HK-2 (cell line): Measurements from ENCODE around the gene EVC2.
"Not testable (repeated sequence)": the region's sequence is repeated elsewhere in the genome, so short reads cannot be mapped to it uniquely, and the experiment has no call there.

ENCODE experiments used
- DNase-seq: peaks from one replicate; pipeline ENCODE4 v3.0.0-alpha.2; 2018; ENCODE audit not compliant: unreplicated experiment

EVC2 gene

DNA sequence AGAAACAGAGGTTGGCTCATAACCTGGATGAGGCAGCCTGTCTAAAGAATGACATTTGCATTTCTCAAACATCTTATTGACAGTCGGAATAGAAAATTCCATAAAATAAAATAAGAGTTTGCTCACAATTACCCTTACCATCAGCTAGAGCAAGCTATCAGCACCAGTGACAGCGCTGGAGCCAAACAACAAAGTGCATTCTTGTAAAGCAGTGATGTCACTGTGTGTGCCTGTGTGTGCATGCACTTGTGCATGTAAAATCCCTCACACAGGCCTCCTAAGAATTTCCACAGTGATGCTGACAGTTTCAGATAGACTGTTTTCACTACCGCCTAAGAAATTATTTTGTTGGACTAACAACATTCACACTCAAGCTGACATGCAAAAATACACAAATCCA lies 77.6 kb downstream of the EVC2 start:
- no peak for DNase-seq

DNA sequence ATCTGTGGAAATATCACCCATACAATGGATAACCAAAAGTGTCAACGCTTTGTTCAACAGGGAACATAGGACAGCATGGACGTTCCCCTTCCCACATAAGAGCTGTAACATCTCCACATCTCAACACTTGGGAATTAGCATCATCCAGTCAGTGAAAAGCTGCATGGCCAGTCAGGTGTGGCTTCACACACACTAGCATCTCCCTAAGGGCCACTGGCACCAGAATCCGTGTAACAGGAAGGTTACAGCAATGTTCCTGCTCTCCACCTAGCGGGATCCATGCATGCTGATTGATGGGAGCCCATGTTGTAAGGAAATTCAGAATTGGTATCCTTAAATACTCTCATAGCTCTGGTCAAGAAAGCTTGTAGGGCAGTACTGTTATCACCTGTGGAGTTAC lies 78.8 kb downstream of the EVC2 start:
- DNase-seq = no peak

DNA sequence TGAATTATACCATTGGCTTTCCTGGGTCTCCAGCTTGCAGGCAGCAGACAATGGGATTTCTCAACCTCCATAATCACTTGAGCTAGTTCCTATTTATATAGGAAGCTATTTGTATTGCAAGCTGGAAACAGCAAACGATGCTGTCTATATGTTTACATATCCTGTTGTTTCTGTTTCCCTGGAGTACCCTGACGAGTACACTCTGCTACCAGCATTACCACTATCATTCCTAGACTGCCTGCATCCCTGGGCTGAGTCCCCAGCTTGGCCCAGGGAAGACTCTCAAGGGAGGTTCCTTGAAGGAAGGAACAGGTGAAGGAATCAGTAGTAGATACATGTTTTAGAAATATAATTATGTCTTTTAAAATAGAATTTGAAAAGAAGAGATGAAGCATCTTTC lies 81.4 kb downstream of the EVC2 start:
- no peak for DNase-seq

DNA sequence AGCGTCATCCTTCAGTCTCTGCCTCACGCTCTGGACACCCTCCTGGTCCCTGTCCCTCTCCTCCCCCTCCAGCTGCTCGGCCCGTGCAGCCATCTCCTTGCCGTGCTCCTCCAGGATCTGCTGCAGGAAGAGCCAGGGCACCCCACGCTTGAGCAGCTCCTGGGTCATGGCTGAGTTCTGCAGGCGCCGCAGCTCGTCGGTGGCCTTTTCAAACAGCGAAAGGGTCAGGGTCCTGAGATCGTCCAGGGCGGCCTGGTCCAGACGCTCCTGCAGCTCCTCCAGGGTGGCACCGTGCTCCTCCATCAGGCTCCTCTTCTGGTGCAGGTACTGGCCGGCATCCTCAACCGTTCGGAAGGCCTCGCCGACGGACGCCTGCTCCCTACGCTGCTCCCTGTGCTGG lies 85.8 kb downstream of the EVC2 start:
- DNase-seq = no peak

DNA sequence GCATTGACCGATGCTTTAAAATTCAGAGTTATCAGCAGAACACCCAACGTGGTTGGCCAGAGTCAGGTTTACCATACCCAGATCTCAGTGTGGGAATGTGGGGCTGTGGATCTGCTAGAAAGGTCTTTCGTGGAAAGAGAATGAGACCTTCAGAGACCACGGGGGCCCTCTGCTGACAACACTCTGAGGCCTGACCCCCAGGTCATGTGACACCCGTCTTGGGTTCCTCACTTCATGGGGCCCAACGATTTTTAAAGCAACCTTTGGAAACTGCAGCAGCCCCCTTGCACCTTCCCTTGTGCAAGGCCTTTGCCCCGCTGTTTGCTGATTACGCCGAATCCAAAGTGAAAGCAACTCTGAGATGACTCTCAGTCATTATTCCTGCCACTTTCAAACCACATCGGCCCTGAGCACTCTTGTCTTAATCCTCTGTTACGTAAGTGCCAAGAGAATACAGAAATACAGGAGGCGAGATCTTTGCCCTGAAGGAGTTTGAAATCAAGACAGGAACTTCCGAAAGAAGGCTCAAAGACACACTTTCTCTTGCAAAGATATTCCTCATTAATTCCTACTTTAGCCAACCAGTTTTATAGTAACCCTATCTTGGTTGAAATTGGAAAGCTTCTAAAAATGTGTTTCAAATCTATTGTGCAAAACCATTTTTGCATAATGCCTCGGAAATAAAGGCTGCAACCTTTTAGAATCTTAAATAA lies 88.3 kb downstream of the EVC2 start:
- no peak for DNase-seq

DNA sequence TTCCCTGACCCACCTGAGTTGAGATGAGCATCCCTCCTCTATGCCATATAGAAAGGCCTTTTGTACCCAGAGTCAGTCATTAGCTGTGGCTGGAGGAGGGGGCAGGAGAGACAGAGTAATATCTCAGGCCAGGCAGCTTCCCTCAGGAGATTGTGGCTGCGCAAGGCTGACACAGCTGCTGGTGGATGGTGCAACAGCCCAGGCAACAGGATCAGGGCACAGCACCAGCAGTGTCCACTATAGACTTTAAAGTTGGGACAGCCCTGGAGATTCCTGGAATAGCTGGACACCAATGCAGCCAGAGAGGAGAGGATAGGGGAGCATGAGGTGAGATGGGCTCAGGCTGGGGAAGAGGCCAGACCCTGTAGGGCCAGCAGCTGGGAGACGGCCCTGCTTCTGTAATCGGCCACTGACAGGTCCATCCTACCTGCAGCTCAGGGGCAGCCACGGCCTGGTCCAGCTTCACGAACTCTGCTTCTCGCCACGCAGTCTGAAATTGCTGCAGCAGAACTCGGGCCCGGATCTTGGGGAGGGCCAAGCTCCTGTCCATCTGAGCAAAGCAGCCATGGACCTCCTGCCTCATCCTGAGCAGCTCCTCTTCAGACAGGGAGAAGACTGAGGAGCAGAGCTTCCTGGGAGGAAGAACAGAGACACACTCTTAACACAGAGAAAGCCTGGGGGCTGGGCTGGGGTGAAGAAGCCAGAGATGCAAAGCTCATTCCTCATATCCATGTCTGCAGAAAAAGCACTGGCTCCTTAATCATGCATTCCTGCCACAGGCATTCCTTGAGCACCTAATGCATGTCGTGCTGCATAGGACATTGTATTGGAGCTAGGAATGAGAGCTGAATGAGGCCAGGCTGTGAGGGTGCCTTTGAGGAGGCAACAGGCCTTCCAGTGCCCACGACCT lies 90.1 kb downstream of the EVC2 start:
- DNase-seq = no peak

DNA sequence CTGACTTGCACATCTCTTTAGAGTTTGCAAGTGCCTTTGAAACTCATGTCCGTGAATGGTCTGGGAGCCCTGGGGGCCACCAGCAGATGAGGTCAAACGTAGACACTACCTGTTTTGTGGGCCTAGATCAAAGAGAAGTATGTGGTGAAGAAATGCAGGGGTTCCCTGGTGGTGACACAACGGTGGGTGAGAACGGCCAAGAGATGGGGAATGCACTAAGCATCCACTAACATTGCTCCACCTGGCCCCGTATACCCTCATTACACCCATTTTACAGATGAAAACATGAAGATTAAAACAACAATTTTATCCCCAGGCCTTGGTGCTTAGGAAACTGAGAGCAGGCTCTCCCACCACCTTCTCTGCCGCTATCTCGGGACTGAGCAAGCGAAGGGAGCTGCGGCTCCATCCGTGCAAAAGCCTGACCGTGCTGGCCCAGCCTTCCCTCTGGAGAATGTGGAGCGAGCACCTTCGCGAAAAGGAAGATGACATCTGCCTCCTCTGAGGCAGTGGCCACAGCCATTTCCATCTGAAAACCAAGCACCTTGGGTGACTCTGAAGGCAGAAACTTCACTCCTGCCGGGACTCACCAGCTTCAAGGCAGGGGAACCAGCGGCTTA lies 91.9 kb downstream of the EVC2 start:
- no peak for DNase-seq

DNA sequence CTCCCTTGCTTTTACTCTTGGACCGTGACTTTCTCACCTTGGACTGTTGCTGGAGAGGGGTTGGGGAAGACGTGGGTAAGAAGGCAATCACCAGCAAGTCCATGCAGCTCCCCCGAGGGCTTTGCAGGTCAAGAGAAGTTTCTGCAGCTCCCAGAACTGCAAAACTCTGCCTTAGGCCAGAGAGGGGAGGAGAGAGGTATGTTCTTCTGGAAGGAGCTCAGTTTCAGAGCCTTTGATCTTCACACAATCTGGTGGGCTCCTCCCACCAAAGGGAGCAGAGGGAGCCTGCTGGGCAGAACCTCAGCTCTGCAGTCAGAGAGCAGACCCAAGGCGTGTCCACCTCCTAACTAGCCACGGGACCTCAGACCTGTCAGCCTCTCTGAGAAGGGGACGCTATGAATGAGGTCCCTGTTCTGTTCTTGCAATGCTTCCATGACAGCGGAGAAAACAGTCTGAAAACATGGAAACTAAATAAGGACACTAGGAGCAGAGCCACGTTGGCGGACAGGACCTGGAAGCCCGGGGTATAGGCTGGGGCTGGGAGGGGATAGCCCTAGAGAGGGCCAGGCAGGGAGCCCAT lies 92.8 kb downstream of the EVC2 start:
- DNase-seq = no peak

DNA sequence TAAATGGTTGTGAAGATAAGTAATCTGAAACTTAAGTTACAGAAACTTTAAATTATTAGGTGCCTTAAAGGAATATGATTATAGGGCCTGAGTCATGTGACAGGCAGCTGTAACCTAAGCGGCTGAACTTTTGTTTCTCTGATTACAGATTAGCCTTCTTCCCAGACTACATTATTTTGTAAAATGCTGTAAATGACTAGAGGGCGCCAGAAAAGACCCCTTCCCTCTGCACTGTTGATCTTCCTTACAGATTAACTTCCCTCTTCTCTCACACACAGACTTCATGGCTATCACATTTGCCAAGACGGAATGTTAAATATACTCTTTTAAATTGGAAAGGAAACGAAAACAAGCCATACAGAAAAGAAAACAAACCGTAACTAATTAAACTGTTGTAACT lies 96.6 kb downstream of the EVC2 start:
- no peak for DNase-seq

DNA sequence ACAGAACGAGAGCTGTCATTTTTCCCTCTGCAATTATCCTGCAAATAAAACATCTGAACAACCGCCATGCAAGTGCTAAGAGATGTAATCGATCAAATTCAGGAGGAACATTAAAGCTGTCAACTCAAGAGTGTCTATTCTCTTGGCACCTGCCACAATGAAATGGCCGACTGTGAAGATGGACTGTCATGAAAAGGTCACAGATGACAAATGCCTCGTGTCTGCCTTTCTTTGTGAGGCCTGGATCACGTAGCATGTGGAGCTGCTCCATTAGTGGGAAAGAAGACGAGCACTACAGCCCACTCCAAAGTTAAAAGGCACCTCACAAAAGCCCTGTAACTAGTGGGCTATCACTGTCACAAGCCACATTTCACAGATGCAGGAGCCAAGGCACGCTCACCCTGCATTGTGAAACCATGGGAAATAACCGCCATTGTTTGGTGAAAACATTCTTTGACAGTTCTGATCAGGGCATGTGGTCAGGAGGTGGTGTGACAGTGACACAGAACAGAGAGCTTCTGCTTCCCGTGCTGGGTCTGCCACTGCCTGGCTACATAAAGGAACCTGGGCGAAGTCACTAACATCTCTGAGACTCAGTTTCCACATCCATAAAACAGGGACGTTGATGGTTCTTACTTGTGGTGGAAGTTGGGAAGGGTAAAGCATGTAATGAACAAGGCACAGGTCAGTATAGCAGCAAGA lies 98.9 kb downstream of the EVC2 start:
- DNase-seq = no peak

DNA sequence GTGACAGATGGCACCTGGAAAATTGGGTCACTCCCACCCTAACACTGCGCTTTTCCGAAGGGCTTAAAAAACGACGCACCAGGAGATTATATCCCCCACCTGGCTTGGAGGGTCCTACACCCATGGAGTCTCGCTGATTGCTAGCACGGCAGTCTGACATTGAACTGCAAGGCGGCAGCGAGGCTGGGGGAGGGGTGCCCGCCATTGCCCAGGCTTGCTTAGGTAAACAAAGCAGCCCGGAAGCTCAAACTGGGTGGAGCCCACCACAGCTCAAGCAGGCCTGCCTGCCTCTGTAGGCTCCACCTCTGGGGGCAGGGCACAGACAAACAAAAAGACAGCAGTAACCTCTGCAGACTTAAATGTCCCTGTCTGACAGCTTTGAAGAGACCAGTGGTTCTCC lies 114.5 kb downstream of the EVC2 start:
- DNase-seq = not testable (repeated sequence)

DNA sequence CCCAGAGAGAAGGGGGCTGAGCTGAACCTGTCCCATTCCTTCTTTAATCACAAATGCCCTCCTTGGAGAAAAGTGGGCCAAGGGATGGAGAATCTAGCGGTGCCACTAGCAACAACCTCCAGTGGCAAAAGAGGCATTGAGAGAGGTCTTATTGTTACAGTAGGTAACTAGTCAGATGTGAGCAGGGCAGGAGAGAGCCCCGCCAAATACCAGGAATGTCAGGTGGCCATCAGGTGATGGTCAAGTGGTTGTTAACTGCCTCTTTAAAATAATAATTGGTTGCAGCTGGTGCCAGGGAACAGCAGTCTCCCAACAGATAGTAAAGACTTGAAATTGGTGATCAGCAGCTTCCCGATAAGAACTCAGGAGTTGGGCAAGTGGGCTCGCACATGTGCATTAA lies 116.1 kb downstream of the EVC2 start:
- no peak for DNase-seq

DNA sequence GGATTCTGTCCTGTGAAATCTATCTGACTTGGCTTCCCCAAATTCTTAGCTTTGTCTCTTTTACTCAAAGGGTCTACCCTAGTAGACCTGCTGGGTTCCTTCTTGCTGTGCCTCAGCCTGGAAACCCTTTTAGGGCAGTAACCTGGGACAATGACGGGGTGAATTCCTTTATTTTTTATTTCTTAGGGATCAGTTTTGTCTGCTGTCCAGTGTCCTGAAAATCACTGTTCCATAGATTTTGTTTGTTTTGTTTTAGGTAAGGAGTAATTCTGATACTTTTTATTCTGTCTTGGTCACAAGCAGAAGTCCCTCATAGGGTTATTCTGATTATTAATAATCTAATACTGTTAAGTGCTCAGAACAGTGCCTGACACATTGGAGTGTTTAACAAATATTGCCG lies 118.9 kb downstream of the EVC2 start:
- no peak for DNase-seq

DNA sequence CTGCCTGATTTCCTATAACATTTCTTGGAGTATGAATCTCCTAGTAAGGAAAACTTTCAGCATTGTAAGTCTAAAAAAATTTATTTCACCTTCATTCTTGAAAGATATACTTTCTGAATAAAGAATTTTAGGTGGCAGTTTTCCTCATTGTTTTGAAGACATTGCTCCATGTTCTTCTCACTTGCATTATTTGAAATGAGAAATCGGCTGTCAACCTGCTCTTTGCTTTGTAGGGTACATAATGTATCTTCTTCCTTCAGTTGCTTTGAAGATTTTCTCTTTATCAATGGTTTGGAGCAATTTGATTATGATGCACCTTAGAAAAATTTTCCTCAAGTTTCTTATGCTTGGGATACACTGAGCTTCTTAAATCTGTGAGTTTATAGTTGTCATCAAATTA lies 120.3 kb downstream of the EVC2 start:
- DNase-seq = no peak

DNA sequence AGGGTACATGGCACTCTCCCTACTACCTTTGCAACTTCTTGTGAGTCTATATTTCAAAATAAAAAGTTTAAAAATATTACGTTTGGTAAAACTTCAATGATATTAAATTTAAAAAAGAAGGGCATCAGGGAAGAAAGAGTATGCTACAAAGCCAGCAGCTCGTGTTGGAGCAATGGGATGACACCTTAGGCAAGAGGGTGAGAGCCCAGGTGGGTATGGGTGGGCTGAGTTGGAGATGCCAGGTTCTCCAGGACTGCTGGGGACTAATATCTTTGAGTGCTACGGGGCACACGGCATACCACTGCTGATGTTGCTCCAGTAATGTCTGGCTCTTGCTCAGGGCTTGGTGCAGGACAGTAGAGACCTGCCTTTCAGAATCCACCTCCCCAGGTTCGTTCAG lies 132.4 kb downstream of the EVC2 start:
- DNase-seq = no peak

DNA sequence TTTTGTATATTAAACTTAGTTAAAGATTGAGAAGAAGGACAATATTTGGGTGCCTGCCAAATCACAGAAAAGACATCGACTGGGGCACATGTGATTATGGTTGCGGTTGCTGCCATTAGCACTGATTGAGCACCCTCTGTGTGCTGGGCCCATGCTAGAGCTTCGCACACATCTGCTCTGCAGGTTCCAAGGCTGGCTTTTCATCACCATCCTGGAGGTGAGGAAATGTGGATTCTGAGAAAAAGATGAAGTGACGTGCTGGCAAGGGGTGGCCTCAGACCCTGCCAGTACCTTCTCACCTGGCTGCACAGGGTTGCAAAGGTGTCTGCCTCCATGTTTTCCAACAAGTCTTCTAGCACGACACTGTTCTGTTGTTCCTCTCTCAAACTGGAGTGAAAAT lies 134.0 kb downstream of the EVC2 start:
- DNase-seq = no peak

DNA sequence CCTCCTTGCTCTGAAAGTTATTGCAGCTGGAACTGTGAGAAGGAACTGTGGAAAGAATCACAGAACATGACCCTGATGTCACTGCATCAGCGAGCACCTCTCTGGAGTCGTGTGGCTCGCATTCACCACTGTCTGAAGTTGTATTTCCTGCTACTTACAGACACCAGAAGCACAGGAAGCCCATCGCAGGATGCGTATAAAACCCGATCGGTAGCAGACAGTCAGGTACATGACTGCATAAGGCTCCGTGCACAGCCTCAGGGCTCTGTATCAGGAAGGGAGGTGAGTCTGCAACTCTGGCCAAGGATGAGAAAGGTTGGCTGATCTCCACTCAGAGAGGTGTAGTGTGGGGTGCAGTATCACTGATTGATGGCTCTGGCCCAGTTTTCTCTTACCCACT lies 134.4 kb downstream of the EVC2 start:
- no peak for DNase-seq

DNA sequence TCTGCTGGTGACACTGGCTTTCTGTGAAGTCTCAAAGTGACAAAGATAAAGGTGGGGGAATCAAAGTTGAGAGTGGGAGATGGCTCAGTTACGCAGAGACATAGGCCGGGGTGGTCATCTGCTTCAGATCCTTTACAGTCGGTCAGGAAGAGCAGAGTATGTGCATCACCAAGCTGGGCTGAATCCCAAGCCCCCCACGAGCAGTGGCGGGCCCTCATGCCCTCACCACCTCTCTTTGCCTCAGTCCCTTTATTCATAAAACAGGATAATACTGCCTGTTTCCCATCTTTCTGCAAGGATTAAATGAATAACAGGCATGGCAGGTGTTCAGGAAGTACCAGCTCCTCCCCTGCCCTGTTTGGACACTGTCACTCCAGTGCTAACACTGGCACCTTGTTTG lies 135.6 kb downstream of the EVC2 start:
- no peak for DNase-seq

DNA sequence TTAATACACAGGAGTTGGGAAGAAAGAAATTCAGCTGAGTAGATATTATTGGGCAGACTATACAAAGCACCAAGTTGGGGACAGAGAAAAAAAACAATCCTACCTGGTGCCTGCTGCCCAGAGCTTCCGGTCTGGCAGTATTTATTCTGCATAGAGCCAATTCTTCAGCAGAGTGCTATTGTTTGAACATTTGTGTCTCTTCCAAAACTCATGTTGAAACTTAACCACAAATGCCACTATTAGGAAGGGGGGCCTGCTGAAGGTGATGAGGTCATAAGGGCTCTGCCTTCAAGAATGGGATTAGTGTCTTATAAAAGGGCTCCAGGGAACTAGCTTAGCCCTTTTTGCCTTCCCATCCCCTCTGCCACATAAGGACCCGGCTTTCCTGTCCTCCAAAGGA lies 136.2 kb downstream of the EVC2 start:
- DNase-seq = no peak

DNA sequence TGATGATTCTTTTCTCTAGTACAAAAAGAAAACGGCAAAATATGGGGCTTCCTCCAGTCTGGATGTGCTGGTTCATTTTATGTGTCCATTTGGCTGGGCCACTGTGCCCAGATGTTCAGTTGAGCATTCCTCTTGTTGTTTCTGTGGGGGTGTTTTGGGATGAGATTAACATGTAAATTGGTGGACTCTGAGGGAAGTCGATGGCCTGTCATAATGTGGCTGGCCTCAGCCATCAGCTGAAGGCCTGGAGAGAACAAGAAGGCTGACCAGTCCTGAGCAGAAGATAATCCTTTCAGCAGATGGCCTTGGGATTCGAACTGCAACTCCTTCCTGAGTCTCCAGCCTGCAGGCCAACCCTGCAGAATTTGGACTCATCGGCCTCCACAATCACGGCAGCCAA lies 136.7 kb downstream of the EVC2 start:
- no peak for DNase-seq

DNA sequence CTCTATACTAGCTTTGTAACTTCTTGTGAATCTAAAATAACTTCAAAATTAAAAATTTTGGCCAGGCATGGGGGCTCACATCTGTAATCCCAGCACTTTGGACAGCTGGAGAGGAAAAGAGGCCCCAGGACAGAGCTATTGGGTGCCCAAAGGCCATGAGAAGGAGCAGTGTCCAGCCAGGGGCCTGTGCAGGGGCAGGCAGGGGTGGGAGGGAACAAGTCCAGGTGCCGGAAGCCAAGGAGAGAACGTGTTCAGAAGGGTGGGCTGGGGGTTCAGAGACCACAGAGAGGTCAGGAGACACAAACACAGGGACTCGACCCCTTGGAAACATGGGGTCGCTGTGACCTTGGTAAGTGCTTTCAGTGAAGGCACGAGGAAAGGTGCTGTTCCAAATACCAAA lies 138.9 kb downstream of the EVC2 start:
- no peak for DNase-seq

DNA sequence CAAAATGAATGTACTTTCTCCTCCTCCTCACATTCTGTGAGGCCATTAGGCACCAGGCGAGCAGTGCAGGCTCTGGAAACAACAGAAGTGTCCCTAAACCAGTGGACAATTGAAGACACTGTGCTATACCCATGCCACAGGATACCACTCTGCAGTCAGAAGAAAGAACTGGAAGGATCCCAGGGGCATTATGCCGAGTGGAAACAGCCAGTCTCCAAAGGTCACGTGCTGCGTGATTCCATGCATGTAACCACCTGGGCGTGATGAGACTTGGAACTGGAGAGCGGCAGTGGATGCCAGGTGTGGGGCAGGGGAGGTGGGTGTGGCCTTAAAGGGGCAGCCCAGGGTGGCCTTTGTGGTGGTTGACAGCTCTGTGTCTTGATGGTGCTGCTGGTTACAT lies 139.4 kb downstream of the EVC2 start:
- DNase-seq = no peak
